Upper lobe of left lung (tissue), 6 donors: Measurements from ENCODE around the gene POLA1. TPM values are rescaled to one million over a fixed set of nuclear protein-coding genes. Genes with fewer than 3 reads are reported as not detected.
A peak's percentile ranks its signal among the peaks of the same experiment; 100 is the strongest.

ENCODE experiments used
- ATAC-seq, 2 donors: fragments of 200-7000 bp; cut with Tn5 transposase; one replicate each; pipeline ENCODE4 v1.9.1; 2022; ENCODE audit warnings: mild to moderate bottlenecking in 2 of 2, moderate library complexity in 2 of 2; ENCODE audit not compliant: low FRiP score in 2 of 2
- DNase-seq, 2 donors: peaks; one replicate each; pipeline ENCODE4 v3.0.0-alpha.2; 2019 to 2020
- H3K27ac ChIP-seq, 4 donors: fragments of 200-600 bp; sonication (generic); one replicate each; pipeline ENCODE4 v1.5.1; 2016 to 2019
- H3K27me3 ChIP-seq, 4 donors: fragments of 200-600 bp; sonication (generic); one replicate each; pipeline ENCODE4 v1.5.1; 2017 to 2019
- H3K36me3 ChIP-seq, 4 donors: fragments of 200-600 bp; sonication (generic); one replicate each; pipeline ENCODE4 v1.5.1; 2016 to 2019
- H3K4me1 ChIP-seq, 4 donors: fragments of 200-600 bp; sonication (generic); one replicate each; pipeline ENCODE4 v1.5.1; 2018 to 2019
- H3K4me3 ChIP-seq, 4 donors: fragments of 200-600 bp; sonication (generic); one replicate each; pipeline ENCODE4 v1.5.1; 2017 to 2019; ENCODE audit warnings: mild to moderate bottlenecking in 2 of 4, moderate library complexity in 1 of 4
- H3K9me3 ChIP-seq, 4 donors: fragments of 200-600 bp; sonication (generic); one replicate each; pipeline ENCODE4 v1.5.1; 2018 to 2019
- CTCF ChIP-seq, 6 experiments: fragments of 450-650 bp in 4 of 6; fragments of 200-600 bp in 2 of 6; sonication (generic) in 2 of 6; IDR thresholded peaks; one replicate each; pipeline ENCODE4 v1.5.1; 2016 to 2019; ENCODE audit warnings: antibody characterized with exemption in 6 of 6
- EP300 ChIP-seq, 4 donors: sonication (generic); formaldehyde crosslinking; IDR thresholded peaks; one replicate each; pipeline ENCODE4 v1.5.1; 2017; ENCODE audit warnings: antibody characterized with exemption in 4 of 4, control low read depth in 2 of 4
- POLR2A ChIP-seq, 4 donors: fragments of 450-650 bp; IDR thresholded peaks; one replicate each; pipeline ENCODE4 v1.5.1; 2016 to 2017; ENCODE audit warnings: antibody characterized with exemption in 4 of 4, mild to moderate bottlenecking in 2 of 4
- POLR2AphosphoS5 ChIP-seq, 2 donors: sonication (generic); formaldehyde crosslinking; IDR thresholded peaks; one replicate each; pipeline ENCODE4 v1.5.1; 2017; ENCODE audit warnings: antibody characterized with exemption in 2 of 2
- WGBS, 2 donors: methylation state at CpG; one replicate each; pipeline ENCODE4 v1.1.5; 2017 to 2018; 5-methylcytosine and 5-hydroxymethylcytosine counted together
- total RNA-seq, 6 donors: library from RNA; depleted of rRNA in 4 of 6; stranded (reverse); fragments of >200 nt in 4 of 6; gene quantifications; one replicate each; pipeline versions ENCODE4 v1.1.0 to v1.2.1, GENCODE V29; 2016 to 2021
- donor health status: DM: no; HTN: no; CAD: no; lungs with moderate emphysema.
- donor health status: DM: no; HTN: yes; CAD: no; lungs with severe emphysema.

POLA1 gene, protein sequence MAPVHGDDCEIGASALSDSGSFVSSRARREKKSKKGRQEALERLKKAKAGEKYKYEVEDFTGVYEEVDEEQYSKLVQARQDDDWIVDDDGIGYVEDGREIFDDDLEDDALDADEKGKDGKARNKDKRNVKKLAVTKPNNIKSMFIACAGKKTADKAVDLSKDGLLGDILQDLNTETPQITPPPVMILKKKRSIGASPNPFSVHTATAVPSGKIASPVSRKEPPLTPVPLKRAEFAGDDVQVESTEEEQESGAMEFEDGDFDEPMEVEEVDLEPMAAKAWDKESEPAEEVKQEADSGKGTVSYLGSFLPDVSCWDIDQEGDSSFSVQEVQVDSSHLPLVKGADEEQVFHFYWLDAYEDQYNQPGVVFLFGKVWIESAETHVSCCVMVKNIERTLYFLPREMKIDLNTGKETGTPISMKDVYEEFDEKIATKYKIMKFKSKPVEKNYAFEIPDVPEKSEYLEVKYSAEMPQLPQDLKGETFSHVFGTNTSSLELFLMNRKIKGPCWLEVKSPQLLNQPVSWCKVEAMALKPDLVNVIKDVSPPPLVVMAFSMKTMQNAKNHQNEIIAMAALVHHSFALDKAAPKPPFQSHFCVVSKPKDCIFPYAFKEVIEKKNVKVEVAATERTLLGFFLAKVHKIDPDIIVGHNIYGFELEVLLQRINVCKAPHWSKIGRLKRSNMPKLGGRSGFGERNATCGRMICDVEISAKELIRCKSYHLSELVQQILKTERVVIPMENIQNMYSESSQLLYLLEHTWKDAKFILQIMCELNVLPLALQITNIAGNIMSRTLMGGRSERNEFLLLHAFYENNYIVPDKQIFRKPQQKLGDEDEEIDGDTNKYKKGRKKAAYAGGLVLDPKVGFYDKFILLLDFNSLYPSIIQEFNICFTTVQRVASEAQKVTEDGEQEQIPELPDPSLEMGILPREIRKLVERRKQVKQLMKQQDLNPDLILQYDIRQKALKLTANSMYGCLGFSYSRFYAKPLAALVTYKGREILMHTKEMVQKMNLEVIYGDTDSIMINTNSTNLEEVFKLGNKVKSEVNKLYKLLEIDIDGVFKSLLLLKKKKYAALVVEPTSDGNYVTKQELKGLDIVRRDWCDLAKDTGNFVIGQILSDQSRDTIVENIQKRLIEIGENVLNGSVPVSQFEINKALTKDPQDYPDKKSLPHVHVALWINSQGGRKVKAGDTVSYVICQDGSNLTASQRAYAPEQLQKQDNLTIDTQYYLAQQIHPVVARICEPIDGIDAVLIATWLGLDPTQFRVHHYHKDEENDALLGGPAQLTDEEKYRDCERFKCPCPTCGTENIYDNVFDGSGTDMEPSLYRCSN (N-terminal part only)
- 10 to 100 TPM in 2 of 6 donors, 1 to 10 TPM in 4; 6.3 to 15.7 (median 8.9) TPM for total RNA-seq

DNA sequence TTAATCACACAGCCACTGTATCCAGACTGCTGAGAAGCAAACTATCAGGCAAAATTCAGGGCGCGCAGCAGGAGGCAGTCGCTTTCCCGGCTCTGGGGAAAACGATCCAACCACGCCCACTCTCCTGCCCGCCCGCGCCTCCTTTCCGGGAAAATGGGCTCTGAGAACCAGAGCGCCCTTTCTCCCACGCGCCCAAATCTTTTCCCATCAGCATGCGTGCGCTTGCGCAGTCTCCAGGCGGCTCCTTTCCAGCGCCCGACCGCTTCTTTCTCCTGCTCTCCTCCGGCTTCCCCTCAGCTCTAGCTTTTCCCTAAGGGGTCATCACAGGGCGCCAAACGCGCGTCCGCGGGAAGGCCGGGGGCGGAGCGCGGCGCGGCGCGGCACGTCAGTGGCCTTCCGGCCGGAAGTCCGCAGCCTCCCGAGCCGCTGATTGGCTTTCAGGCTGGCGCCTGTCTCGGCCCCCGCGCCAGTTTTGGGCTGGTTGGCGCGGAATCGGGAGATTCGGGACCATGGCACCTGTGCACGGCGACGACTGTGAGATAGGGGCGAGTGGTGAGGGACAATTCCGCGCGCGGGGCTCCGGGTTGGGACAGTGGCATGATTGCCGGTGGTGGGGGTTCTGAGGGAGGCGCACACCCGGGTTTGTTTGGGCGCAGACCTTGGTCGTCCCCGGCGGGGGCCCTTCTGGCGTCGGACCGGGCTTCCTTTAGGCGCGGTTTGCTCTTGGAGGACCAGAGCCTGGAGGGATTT lies at the start of gene POLA1:
POLA1 (plus strand) TSS at position 466 of the 750 bp plus-strand sequence; CDS start at position 510, 44 bp downstream.
- Histone ChIP-seq H3K27me3 (no peaks in the 10 kb centered on the region), H3K4me1 (peaks cover 0 to 4% (median 2%) of the 10 kb centered on the region in 4 donors), H3K36me3 (no peaks in the 10 kb centered on the region), H3K27ac (peak within 1 kb of the TSS; percentile 62 to 85 (median 80)), H3K4me3 (peak within 1 kb of the TSS; percentile 50 to 78 (median 64)), H3K9me3 (no peaks in the 10 kb centered on the region)
- WGBS, 2 donors: 0 to 41% methylated on average over 25 to 64 of the region's 70 CpGs
- DNase-seq (peak; percentile 87 to 96), ATAC-seq (peak; percentile 97 to 100)
- TF ChIP-seq CTCF (IDR thresholded peaks at IDR 0.05) (peak in 2 of 6 experiments; percentile 12 to 26), POLR2AphosphoS5 (IDR thresholded peaks at IDR 0.05) (peak; percentile 12 to 60), EP300 (IDR thresholded peaks at IDR 0.05) (peak in 1 of 4 donors; percentile 12), POLR2A (IDR thresholded peaks at IDR 0.05) (peak in 2 of 4 donors; percentile 17 to 37)

GRCh38 chrX:24646006-24646405 lies 47.7 kb upstream of the POLA1 start:
- Histone ChIP-seq H3K27ac (no peak overlapping the region), H3K36me3 (no peaks in the 10 kb centered on the region), H3K4me1 (peaks cover 0 to 11% (median 2%) of the 10 kb centered on the region in 4 donors), H3K4me3 (peak overlapping the region in 3 of 4 donors; percentile 21 to 36 (median 30)), H3K9me3 (no peaks in the 10 kb centered on the region), H3K27me3 (no peaks in the 10 kb centered on the region)
- no peak for DNase-seq
- 3 to 40% methylated on average over 10 of the region's 10 CpGs for WGBS, 2 donors
- ATAC-seq: no peak
- TF ChIP-seq POLR2A (IDR thresholded peaks at IDR 0.05) (no peak), CTCF (IDR thresholded peaks at IDR 0.05) (no peak), EP300 (IDR thresholded peaks at IDR 0.05) (no peak), POLR2AphosphoS5 (IDR thresholded peaks at IDR 0.05) (no peak)

- TF ChIP-seq CTCF (IDR thresholded peaks at IDR 0.05) (no peak), POLR2A (IDR thresholded peaks at IDR 0.05) (no peak), EP300 (IDR thresholded peaks at IDR 0.05) (no peak), POLR2AphosphoS5 (IDR thresholded peaks at IDR 0.05) (no peak)
- DNase-seq (no peak), ATAC-seq (peak; percentile 26 to 57)
- WGBS, 2 donors: 0 to 16% methylated on average over 9 to 13 of the region's 13 CpGs
- no peaks in the 10 kb centered on the region for H3K27me3 ChIP-seq
- no peak overlapping the region for H3K27ac ChIP-seq
- H3K4me1 ChIP-seq: peaks cover 0 to 11% (median 2%) of the 10 kb centered on the region in 4 donors
- peak overlapping the region in 3 of 4 donors; percentile 21 to 36 (median 30) for H3K4me3 ChIP-seq
- no peaks in the 10 kb centered on the region for H3K9me3 ChIP-seq
- H3K36me3 ChIP-seq: no peaks in the 10 kb centered on the region
Observed at GRCh38 chrX:24646745-24647182, 47.0 kb upstream of the POLA1 start.
